IMR-90 (cell line): ENCODE data around the gene KRI1. TPM values are rescaled to one million over a fixed set of nuclear protein-coding genes. Genes with fewer than 3 reads are reported as not detected.

Experiments
- ATAC-seq: fragments of 200-7000 bp; cut with Tn5 transposase; 2 replicates; pipeline ENCODE4 v1.9.1; 2020; ENCODE audit warnings: low read depth, mild to moderate bottlenecking, moderate library complexity
- BruUV-seq: library from RNA; stranded (reverse); fragments of 400-500 nt; replicated peaks from 2 replicates; lab custom pipeline; 2021; lab: Mats Ljungman, UMichigan
- CTCF ChIA-PET: fragments of 300-600 bp; formaldehyde crosslinking; extraction: SDS; loops from one replicate; lab custom pipeline; 2021; ENCODE audit warnings: antibody characterized with exemption; lab: Yijun Ruan, JAX
- POLR2A ChIA-PET: fragments of 300-600 bp; sonication (Branson Sonifier 250); formaldehyde crosslinking; loops from one replicate; lab custom pipeline; 2022; ENCODE audit warnings: antibody characterized with exemption; ENCODE audit not compliant: unreplicated experiment; lab: Charles Lee
- DNase-seq: peaks from one replicate; pipeline ENCODE4 v3.0.0; 2013
- H2AFZ ChIP-seq: replicated peaks from 2 replicates; pipeline ENCODE3; 2013; ENCODE audit warnings: low read length, mild to moderate bottlenecking; ENCODE audit not compliant: poor library complexity
- H2AK5ac ChIP-seq: 2 replicates; pipeline ENCODE4 v1.6.1; 2013; ENCODE audit warnings: low read depth, low read length, inconsistent platforms
- H2AK9ac ChIP-seq: replicated peaks from 2 replicates; pipeline ENCODE3; 2013; ENCODE audit warnings: mild to moderate bottlenecking, low read depth, low read length, moderate library complexity; ENCODE audit not compliant: poor library complexity
- H2BK120ac ChIP-seq: 2 replicates; pipeline ENCODE4 v1.6.1; 2013; ENCODE audit warnings: low read depth, low read length, inconsistent platforms
- H2BK15ac ChIP-seq: 3 replicates; pipeline ENCODE4 v1.6.1; 2013; ENCODE audit warnings: low read depth, low read length, inconsistent platforms
- H2BK20ac ChIP-seq: 2 replicates; pipeline ENCODE4 v1.6.1; 2013; ENCODE audit warnings: low read depth, mild to moderate bottlenecking, inconsistent platforms, low read length, moderate library complexity
- H2BK5ac ChIP-seq: 2 replicates; pipeline ENCODE4 v1.6.1; 2013; ENCODE audit warnings: mild to moderate bottlenecking, low read depth, low read length, inconsistent platforms; ENCODE audit not compliant: poor library complexity, severe bottlenecking
- H3K14ac ChIP-seq: replicated peaks from 2 replicates; pipeline ENCODE4 v1.6.1; 2013; ENCODE audit warnings: low read depth, low read length, inconsistent platforms
- H3K18ac ChIP-seq: 2 replicates; pipeline ENCODE4 v1.6.1; 2013; ENCODE audit warnings: low read depth, low read length, control low read depth
- H3K23ac ChIP-seq: 2 replicates; pipeline ENCODE4 v1.6.1; 2013; ENCODE audit warnings: low read depth, low read length, inconsistent platforms
- H3K27ac ChIP-seq: 2 replicates; pipeline ENCODE4 v1.5.1; 2013; ENCODE audit warnings: mild to moderate bottlenecking, control low read depth, low read length; ENCODE audit not compliant: insufficient read depth
- H3K27me3 ChIP-seq: 2 replicates; pipeline ENCODE4 v1.6.1; 2013; ENCODE audit warnings: low read length; ENCODE audit not compliant: control insufficient read depth, insufficient read depth
- H3K36me3 ChIP-seq: 2 replicates; pipeline ENCODE4 v1.6.1; 2013; ENCODE audit warnings: low read length, mixed read lengths; ENCODE audit not compliant: control insufficient read depth, insufficient read depth
- H3K4ac ChIP-seq: 2 replicates; pipeline ENCODE4 v1.6.1; 2013; ENCODE audit warnings: low read depth, low read length, inconsistent platforms
- H3K4me1 ChIP-seq: 2 replicates; pipeline ENCODE4 v1.6.1; 2013; ENCODE audit warnings: low read length, mixed read lengths; ENCODE audit not compliant: control insufficient read depth, insufficient read depth
- H3K4me2 ChIP-seq: 2 replicates; pipeline ENCODE4 v1.6.1; 2013; ENCODE audit warnings: low read depth, mild to moderate bottlenecking, control low read depth, low read length, moderate library complexity
- H3K4me3 ChIP-seq: 2 replicates; pipeline ENCODE4 v1.5.1; 2013; ENCODE audit warnings: low read depth, mild to moderate bottlenecking, control low read depth, low read length, moderate library complexity; ENCODE audit not compliant: insufficient read depth
- H3K56ac ChIP-seq: 2 replicates; pipeline ENCODE4 v1.6.1; 2013; ENCODE audit warnings: low read length, inconsistent platforms; ENCODE audit not compliant: insufficient read depth; ENCODE audit errors: extremely low read depth
- H3K79me1 ChIP-seq, 2 experiments: 2 replicates each; pipeline ENCODE4 v1.6.1; 2013; ENCODE audit warnings: low read length in 2 of 2, inconsistent platforms in 1 of 2, low read depth in 1 of 2
- H3K9ac ChIP-seq: 2 replicates; pipeline ENCODE4 v1.6.1; 2013; ENCODE audit warnings: low read depth, low read length, control low read depth
- H3K9me1 ChIP-seq: 2 replicates; pipeline ENCODE4 v1.6.1; 2013; ENCODE audit warnings: low read length, inconsistent platforms; ENCODE audit not compliant: insufficient read depth
- H3K9me3 ChIP-seq: 2 replicates; pipeline ENCODE4 v1.6.1; 2013; ENCODE audit warnings: low read length; ENCODE audit not compliant: control insufficient read depth, insufficient read depth
- H4K20me1 ChIP-seq: 2 replicates; pipeline ENCODE4 v1.6.1; 2013; ENCODE audit warnings: low read length, inconsistent platforms; ENCODE audit not compliant: insufficient read depth
- H4K5ac ChIP-seq: 2 replicates; pipeline ENCODE4 v1.6.1; 2013; ENCODE audit warnings: mild to moderate bottlenecking, low read depth, low read length, control low read depth
- H4K8ac ChIP-seq, 2 experiments: 2 replicates each; pipeline ENCODE4 v1.6.1; 2013; ENCODE audit warnings: low read depth in 2 of 2, low read length in 2 of 2, control low read depth in 1 of 2, inconsistent platforms in 1 of 2
- H4K91ac ChIP-seq: 2 replicates; pipeline ENCODE4 v1.6.1; 2013; ENCODE audit warnings: low read depth, low read length, inconsistent platforms; ENCODE audit not compliant: insufficient read depth
- BHLHE40 ChIP-seq: fragments of 150-350 bp; IDR thresholded peaks from 2 replicates; pipeline ENCODE4 v1.6.1; 2016; ENCODE audit warnings: mild to moderate bottlenecking, low read depth, low read length
- RAD21 ChIP-seq: IDR thresholded peaks from 2 replicates; pipeline ENCODE4 v1.6.1; 2012; ENCODE audit warnings: low read length, improper control_type of control experiment
- SMC3 ChIP-seq: fragments of 150-350 bp; IDR thresholded peaks from 2 replicates; pipeline ENCODE4 v1.6.1; 2016; ENCODE audit warnings: low read depth, mild to moderate bottlenecking, antibody characterized with exemption, low read length, moderate library complexity
- WGBS, 2 experiments: methylation state at CpG; one replicate each; pipeline versions ENCODE4 v1.1.5 to v1.1.7; 2013; ENCODE audit warnings: missing lambda C conversion rate in 2 of 2; ENCODE audit not compliant: insufficient read length in 1 of 2; ENCODE audit errors: extremely low coverage in 2 of 2; 5-methylcytosine and 5-hydroxymethylcytosine counted together
- dilution Hi-C: fragments of 300-500 bp; cut with HindIII; formaldehyde crosslinking; loops from one replicate; pipeline ENCODE4 v1.14.3; 2018; ENCODE audit warnings: low sequenced_read_pairs; ENCODE audit not compliant: unreplicated experiment
- in situ Hi-C: fragments of 300-500 bp; cut with MboI; formaldehyde crosslinking; loops from 3 replicates; pipeline ENCODE4 v1.14.3; 2019; ENCODE audit warnings: low sequenced_read_pairs, inconsistent platforms, mixed read lengths
- intact Hi-C: fragments of 100-400 bp; cut with micrococcal nuclease; formaldehyde crosslinking; loops from 2 replicates; pipeline ENCODE4 v1.10.0; 2022
- polyA plus RNA-seq, 3 experiments: library from polyadenylated mRNA; depleted of rRNA; stranded (reverse); fragments of >200 nt; gene quantifications; 2 replicates each; pipeline ENCODE4 v1.2.3, GENCODE V29; 2012; ENCODE audit warnings: low replicate concordance in 1 of 3
- total RNA-seq: library from RNA; depleted of rRNA; stranded (reverse); fragments of >200 nt; gene quantifications from 2 replicates; pipeline ENCODE4 v1.2.3, GENCODE V29; 2012
- TF ChIP-seq, protein P1 (sequence below): conservative IDR thresholded peaks from 2 replicates; pipeline ENCODE4 v1.5.1; 2012; ENCODE audit warnings: mild to moderate bottlenecking, low read depth, low read length, improper control_type of control experiment

KRI1 gene
- total and polyA plus RNA-seq, 2 of the 4 experiments (the other 2 are of a cell fraction), result 5.7 to 13.3 TPM

DNA sequence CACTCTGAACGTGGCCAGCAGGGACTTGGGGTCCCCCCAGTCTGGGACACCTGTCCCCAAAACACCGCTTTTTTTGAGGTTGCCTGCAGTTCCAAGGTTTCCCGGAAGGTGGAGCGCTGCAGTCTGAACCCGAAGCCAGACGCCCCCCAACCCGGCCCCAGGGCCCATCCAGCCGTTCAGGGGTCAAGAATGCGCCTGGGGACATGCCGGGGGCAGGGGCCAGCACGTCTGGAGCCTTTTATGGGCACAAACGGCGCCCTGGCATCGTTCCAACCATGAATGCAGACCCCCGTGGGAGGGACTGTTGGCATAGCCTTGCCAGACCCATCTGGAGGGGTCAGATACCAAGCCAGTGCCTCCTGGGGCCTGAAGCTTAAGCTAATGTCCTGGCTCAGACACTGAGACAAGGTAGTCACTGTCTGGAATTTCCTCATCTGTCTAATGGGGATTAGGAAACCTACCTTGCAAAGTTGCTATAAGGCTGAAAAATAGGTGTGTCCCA is 55.5 kb downstream of the KRI1 start:
- ChIA-PET POLR2A (no interaction called here), CTCF (interaction anchor here (1.0 kb wide), 1 partner anchor 12 kb away, joined by 3 read pairs; no protein-coding TSS in a partner anchor)
- Histone ChIP-seq H2AFZ (peak overlapping the region; percentile 6), H3K4me1 (no peaks in the 10 kb centered on the region; the same call in 1 of the 2 replicates), H2BK20ac (no peak overlapping the region), H3K9me3 (no peaks in the 10 kb centered on the region), H2BK5ac (no peak overlapping the region), H4K8ac (no peak overlapping the region), H3K18ac (no peak overlapping the region), H3K9me1 (0 out of 2 replicates have a peak, but pooled peaks cover 3% of the 10 kb centered on the region), H2AK5ac (no peak overlapping the region), H3K56ac (no peak overlapping the region), H4K5ac (no peak overlapping the region), H2AK9ac (no peak overlapping the region), H3K27me3 (peaks cover 26% of the 10 kb centered on the region), H3K4ac (no peak overlapping the region), H3K23ac (no peak overlapping the region), H4K20me1 (no peaks in the 10 kb centered on the region), H4K91ac (no peak overlapping the region), H3K4me3 (no peak overlapping the region), H3K36me3 (no peaks in the 10 kb centered on the region), H2BK15ac (no peak overlapping the region), H3K4me2 (no peak overlapping the region), H2BK120ac (no peak overlapping the region), H3K14ac (no peak overlapping the region), H3K9ac (no peak overlapping the region), H3K79me1 (no peaks in the 10 kb centered on the region; a peak in 1 of 4 replicates), H3K27ac (no peak overlapping the region)
- dilution Hi-C loops (no loop called here), in situ Hi-C loops (no loop called here), intact Hi-C loops (no loop called here)
- WGBS, 2 experiments, result 6% methylated on average over 7 of the region's 15 CpGs; no CpG with 5 or more reads in 1 of the 2 experiments
- DNase-seq (no peak), ATAC-seq (peak; percentile 26)
- BruUV-seq, result no TSS peak
- TF ChIP-seq RAD21 (0 out of 2 replicates have a peak, but pooled peaks have one; percentile 10), SMC3 (peak; percentile 37; the same call in 1 of the 2 replicates), BHLHE40 (no peak)
- TF ChIP-seq, protein P1, sequence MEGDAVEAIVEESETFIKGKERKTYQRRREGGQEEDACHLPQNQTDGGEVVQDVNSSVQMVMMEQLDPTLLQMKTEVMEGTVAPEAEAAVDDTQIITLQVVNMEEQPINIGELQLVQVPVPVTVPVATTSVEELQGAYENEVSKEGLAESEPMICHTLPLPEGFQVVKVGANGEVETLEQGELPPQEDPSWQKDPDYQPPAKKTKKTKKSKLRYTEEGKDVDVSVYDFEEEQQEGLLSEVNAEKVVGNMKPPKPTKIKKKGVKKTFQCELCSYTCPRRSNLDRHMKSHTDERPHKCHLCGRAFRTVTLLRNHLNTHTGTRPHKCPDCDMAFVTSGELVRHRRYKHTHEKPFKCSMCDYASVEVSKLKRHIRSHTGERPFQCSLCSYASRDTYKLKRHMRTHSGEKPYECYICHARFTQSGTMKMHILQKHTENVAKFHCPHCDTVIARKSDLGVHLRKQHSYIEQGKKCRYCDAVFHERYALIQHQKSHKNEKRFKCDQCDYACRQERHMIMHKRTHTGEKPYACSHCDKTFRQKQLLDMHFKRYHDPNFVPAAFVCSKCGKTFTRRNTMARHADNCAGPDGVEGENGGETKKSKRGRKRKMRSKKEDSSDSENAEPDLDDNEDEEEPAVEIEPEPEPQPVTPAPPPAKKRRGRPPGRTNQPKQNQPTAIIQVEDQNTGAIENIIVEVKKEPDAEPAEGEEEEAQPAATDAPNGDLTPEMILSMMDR, result peak; percentile 47
